ENCODE data around the gene ROPN1L. TPM values are rescaled to one million over a fixed set of nuclear protein-coding genes. Genes with fewer than 3 reads are reported as not detected.

ROPN1L gene
- total and polyA plus RNA-seq, 2 of the 8 experiments (the other 6 are each of a cell fraction or from before 2014, with no cell fraction given) = 0.24 to 0.73 TPM

DNA sequence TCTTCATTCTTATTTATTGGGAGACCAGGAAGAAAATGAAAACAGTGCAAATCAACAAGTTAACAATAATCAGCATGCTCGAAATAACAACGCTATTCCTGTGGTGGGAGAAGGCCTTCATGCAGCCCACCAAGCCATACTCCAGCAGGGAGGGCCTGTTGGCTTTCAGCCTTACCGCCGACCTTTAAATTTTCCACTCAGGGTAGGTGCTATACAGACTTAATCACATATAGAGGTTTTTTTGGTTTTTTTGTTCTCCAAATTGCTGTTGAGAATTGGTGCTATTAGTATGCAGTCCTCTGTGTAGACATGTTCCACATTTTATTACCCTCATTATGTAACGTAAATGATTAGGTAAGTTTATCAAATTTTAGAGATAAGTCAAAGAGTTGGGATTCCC, 30.3 kb upstream of the ROPN1L start:
- DNase-seq (ENCODE audit: low read depth in 1 of 2, low spot score in 2 of 2) = no peak
- Histone ChIP-seq H3K18ac (ENCODE audit: extremely low read depth, low read length) (no peak overlapping the region), H4K8ac (ENCODE audit: extremely low read depth, insufficient read depth, low read length) (no peak overlapping the region; the same call in 1 of the 2 replicates), H2BK20ac (ENCODE audit: low read length) (no peak overlapping the region), H2BK5ac (ENCODE audit: low read depth, low read length) (no peak overlapping the region), H3K56ac (replicated peaks; ENCODE audit: insufficient read length, low read depth, low read length) (no peak overlapping the region), H4K91ac (replicated peaks; ENCODE audit: insufficient read length, low read length) (no peak overlapping the region), H2AK5ac (ENCODE audit: low read depth, low read length) (no peak overlapping the region), H2BK12ac (ENCODE audit: low read depth, low read length) (no peak overlapping the region), H3K23ac (ENCODE audit: insufficient read length) (no peak overlapping the region), H2BK120ac (replicated peaks; ENCODE audit: low read depth, low read length) (no peak overlapping the region), H4K20me1 (replicated peaks in 1 of 2; ENCODE audit: control insufficient read depth in 1 of 2, insufficient read depth in 2 of 2, low read length in 2 of 2) (peaks cover 0 to 6% of the 10 kb centered on the region in 2 experiments), H3K36me3 (ENCODE audit: control insufficient read depth in 2 of 4, insufficient read depth in 4 of 4, low read length in 3 of 4) (peaks cover 7 to 82% (median 48%) of the 10 kb centered on the region in 4 experiments), H3K79me2 (ENCODE audit: control insufficient read depth in 1 of 2, insufficient read depth in 2 of 2, low read length in 2 of 2) (no peaks in the 10 kb centered on the region), H3K4me3 (ENCODE audit: extremely low read depth in 1 of 4, insufficient read depth in 2 of 4, low read depth in 3 of 4, low read length in 4 of 4) (no peak overlapping the region), H3K27ac (ENCODE audit: low read depth, low read length) (no peak overlapping the region), H3K4ac (replicated peaks; ENCODE audit: insufficient read length, low read depth, low read length) (no peak overlapping the region), H3K27me3 (replicated peaks in 1 of 4; ENCODE audit: control insufficient read depth in 3 of 4, extremely low read depth in 1 of 4, insufficient read depth in 3 of 4, low read length in 3 of 4) (no peaks in the 10 kb centered on the region), H4K5ac (ENCODE audit: insufficient read length, low read depth, low read length) (no peak overlapping the region), H3K4me1 (replicated peaks in 1 of 4; ENCODE audit: control insufficient read depth in 3 of 4, insufficient read depth in 4 of 4, low read length in 3 of 4) (no peaks in the 10 kb centered on the region), H3K4me2 (ENCODE audit: insufficient read depth in 1 of 2, low read depth in 2 of 2, low read length in 2 of 2) (no peak overlapping the region), H2AFZ (ENCODE audit: low read length) (no peak overlapping the region), H3K23me2 (ENCODE audit: low read depth, low read length) (0 out of 2 replicates have a peak, but pooled peaks cover 2% of the 10 kb centered on the region), H3K79me1 (ENCODE audit: low read depth, low read length) (no peaks in the 10 kb centered on the region), H3K9ac (replicated peaks in 1 of 4; ENCODE audit: extremely low read depth in 1 of 4, low read depth in 3 of 4, low read length in 3 of 4) (no peak overlapping the region), H2BK15ac (ENCODE audit: low read length) (no peak overlapping the region), H3K9me3 (ENCODE audit: insufficient read depth in 2 of 2, low read depth in 1 of 2, low read length in 1 of 2) (no peaks in the 10 kb centered on the region), H3K14ac (ENCODE audit: insufficient read length) (no peak overlapping the region)
- CTCF ChIA-PET (ENCODE audit: partially characterized antibody) = interaction anchor here (1.3 to 1.5 kb wide), 2 partner anchors 9 to 128 kb away, joined by 6 to 7 read pairs; no protein-coding TSS in a partner anchor
- POLR2A ChIA-PET (ENCODE audit: partially characterized antibody) = no interaction called here
- 95% methylated on average over 5 of the region's 5 CpGs; no CpG with 5 or more reads in 1 of the 2 experiments for WGBS, 2 experiments (ENCODE audit: extremely low coverage in 1 of 2, insufficient coverage in 1 of 2, insufficient read length in 1 of 2, insufficient replicate concordance in 2 of 2, low coverage in 1 of 2, low lambda C conversion rate in 2 of 2, missing lambda C conversion rate in 1 of 2)
- no peak for FAIRE-seq
- TF ChIP-seq POLR2AphosphoS5 (IDR thresholded peaks at IDR 0.05; ENCODE audit: low read depth, low read length) (no peak), EGR1 (IDR thresholded peaks at IDR 0.05; ENCODE audit: borderline replicate concordance, low read depth, low read length) (no peak), CREB1 (IDR thresholded peaks at IDR 0.05) (no peak), CTBP2 (IDR thresholded peaks at IDR 0.05; ENCODE audit: borderline replicate concordance, insufficient read depth, insufficient read length, low read length) (no peak), ZNF274 (IDR thresholded peaks at IDR 0.05; ENCODE audit: borderline replicate concordance, extremely low read depth, low read length) (no peak), HDAC6 (IDR thresholded peaks at IDR 0.05; ENCODE audit: low read depth, low read length) (no peak), JUND (IDR thresholded peaks at IDR 0.05; ENCODE audit: low read length) (no peak), FOSL1 (IDR thresholded peaks at IDR 0.05; ENCODE audit: insufficient read depth, low read depth, low read length) (no peak), TEAD4 (IDR thresholded peaks at IDR 0.05; ENCODE audit: low read depth, low read length) (no peak), RBBP5 (IDR thresholded peaks at IDR 0.05; ENCODE audit: borderline replicate concordance, low read depth, low read length) (no peak), HDAC2 (IDR thresholded peaks at IDR 0.05; ENCODE audit: borderline replicate concordance in 1 of 2, low read depth in 2 of 2, low read length in 2 of 2) (no peak)
- TF ChIP-seq, protein P1, sequence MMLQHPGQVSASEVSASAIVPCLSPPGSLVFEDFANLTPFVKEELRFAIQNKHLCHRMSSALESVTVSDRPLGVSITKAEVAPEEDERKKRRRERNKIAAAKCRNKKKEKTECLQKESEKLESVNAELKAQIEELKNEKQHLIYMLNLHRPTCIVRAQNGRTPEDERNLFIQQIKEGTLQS (IDR thresholded peaks at IDR 0.05; ENCODE audit: insufficient read depth, low read depth, low read length) = no peak
- TF ChIP-seq, protein P2, sequence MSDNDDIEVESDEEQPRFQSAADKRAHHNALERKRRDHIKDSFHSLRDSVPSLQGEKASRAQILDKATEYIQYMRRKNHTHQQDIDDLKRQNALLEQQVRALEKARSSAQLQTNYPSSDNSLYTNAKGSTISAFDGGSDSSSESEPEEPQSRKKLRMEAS (IDR thresholded peaks at IDR 0.05) = no peak

Data from H1 (cell line).